ENCODE data around the gene RASGRF1. TPM values are rescaled to one million over a fixed set of nuclear protein-coding genes. Genes with fewer than 3 reads are reported as not detected.

The RASGRF1 gene
- total RNA-seq, 2 experiments from 2014 or later, result not detected

DNA sequence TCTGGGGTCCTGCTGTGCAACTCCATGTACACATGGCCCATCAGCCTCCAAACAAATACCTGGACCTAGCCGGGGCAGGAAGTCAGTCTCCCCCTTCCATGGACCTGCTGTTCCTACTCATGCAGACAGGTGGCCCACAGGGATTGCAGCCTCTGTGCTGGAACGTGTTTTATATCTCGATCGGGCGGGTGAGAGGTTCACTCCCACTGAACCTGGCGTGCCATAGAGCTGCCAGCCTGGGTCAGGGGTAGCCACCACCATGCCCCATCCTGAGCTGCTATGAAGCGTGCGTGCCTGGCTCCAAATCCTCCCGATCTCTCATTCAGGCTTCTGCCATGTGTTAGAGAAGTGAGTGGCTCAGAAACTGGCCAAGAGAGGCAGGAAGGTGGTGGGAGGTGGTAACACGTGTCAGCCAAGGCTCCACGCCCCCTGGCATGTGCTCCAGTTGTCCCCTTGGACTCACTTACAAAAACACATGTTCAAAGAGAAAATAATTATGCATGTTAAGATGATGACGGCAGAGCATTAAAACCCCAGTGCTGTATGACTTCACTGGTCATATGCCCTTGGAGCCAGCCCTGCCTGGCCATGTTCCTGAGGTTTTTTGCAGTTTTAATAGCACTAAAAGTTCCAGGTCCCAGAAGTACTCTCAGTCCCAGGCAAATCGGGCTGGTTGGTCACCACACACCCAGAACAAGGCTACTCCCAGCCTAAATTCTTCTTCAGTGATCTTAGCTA, 176.4 kb downstream of the RASGRF1 start:
- Mint-ChIP-seq H3K9me3 (no peaks in the 10 kb centered on the region), H3K4me1 (peaks cover 1% of the 10 kb centered on the region), H3K36me3 (peaks cover 15% of the 10 kb centered on the region), H3K27me3 (no peaks in the 10 kb centered on the region), H3K27ac (peak overlapping the region; percentile 56), H3K4me3 (no peak overlapping the region)
- DNase-seq, result no peak

- Mint-ChIP-seq H3K4me1 (peaks cover 4% of the 10 kb centered on the region), H3K27ac (no peak overlapping the region), H3K27me3 (no peaks in the 10 kb centered on the region), H3K36me3 (peaks cover 17% of the 10 kb centered on the region), H3K9me3 (no peaks in the 10 kb centered on the region), H3K4me3 (no peak overlapping the region)
- DNase-seq, result no peak
Measured at GRCh38 chr15:78913012-78913411, 177.6 kb downstream of the RASGRF1 start.

DNA sequence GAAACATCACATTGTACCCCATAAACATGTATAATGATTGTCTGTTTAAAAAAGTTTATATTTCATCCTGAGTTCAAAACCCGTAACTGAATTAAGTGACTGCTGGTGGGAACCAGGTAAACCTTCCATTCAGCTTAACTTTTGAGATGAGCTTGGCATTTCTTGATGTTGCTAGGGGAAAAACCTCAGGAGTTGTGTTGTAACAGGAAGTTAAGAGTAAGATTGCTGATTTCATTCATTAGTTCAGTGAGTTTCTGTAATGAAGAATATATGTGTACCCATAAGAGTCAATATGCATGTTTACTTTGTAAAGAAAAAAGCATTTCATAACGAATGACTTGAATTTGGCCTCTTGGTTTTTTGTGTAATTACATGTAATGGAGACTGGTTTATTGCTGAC, 178.3 kb downstream of the RASGRF1 start:
- no peak for DNase-seq
- peaks cover 18% of the 10 kb centered on the region for H3K36me3 Mint-ChIP-seq
- H3K9me3 Mint-ChIP-seq, result no peaks in the 10 kb centered on the region
- no peak overlapping the region for H3K4me3 Mint-ChIP-seq
- no peaks in the 10 kb centered on the region for H3K27me3 Mint-ChIP-seq
- H3K27ac Mint-ChIP-seq, result no peak overlapping the region
- H3K4me1 Mint-ChIP-seq, result peaks cover 2% of the 10 kb centered on the region

DNA sequence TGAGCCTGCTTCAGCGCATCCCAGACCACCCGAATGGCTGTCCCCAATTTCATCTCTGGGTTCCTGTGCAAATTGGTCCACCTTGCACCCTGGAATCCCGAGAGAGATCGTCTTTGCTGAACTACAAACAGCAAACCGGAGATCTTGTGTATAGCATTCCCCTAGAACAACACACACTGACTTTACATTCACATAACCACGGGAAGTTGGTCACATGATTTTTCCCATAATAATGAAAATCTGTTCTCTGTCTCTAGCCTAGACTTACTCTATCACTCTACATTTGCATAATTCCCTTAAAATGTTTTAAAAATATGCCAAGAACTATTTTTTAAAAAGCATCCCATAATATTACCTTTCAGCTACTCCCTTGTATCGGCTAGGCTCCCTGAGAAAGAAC, 180.3 kb downstream of the RASGRF1 start:
- Mint-ChIP-seq H3K4me1 (peaks cover 2% of the 10 kb centered on the region), H3K36me3 (peaks cover 27% of the 10 kb centered on the region), H3K27ac (peak overlapping the region; percentile 43), H3K9me3 (no peaks in the 10 kb centered on the region), H3K4me3 (no peak overlapping the region), H3K27me3 (no peaks in the 10 kb centered on the region)
- no peak for DNase-seq

Other genes with a start within 250 kb of the RASGRF1 start
- gene MORF4L1, start 217.9 kb downstream of the RASGRF1 start, total RNA-seq, result 100 to 1,000 TPM; 275 to 293 TPM
- 1 to 10 TPM; 4.3 to 4.9 TPM for gene CTSH, start 145.7 kb downstream of the RASGRF1 start, total RNA-seq
- not detected for gene ANKRD34C, start 191.9 kb upstream of the RASGRF1 start, total RNA-seq
- 10 to 100 TPM; 43.7 to 47.4 TPM for gene TMED3, start 220.3 kb upstream of the RASGRF1 start, total RNA-seq